GM18499 (cell line): Measurements from ENCODE around the gene C1QTNF8.

ENCODE experiments used
- ATAC-seq: cut with Tn5 transposase; IDR thresholded peaks from one replicate; pipeline ENCODE4 v1.9.1; 2021; ENCODE audit warnings: moderate number of reproducible peaks; ENCODE audit not compliant: insufficient read depth, unreplicated experiment

C1QTNF8 gene

GRCh38 chr16:1112506-1113184 lies 16.6 kb upstream of the C1QTNF8 start:
- no peak for ATAC-seq

GRCh38 chr16:1109648-1110047 lies 13.6 kb upstream of the C1QTNF8 start:
- ATAC-seq, result no peak

GRCh38 chr16:1108299-1109252 lies 12.5 kb upstream of the C1QTNF8 start:
- ATAC-seq, result no peak

GRCh38 chr16:1107731-1108130 lies 11.7 kb upstream of the C1QTNF8 start:
- ATAC-seq, result no peak

DNA sequence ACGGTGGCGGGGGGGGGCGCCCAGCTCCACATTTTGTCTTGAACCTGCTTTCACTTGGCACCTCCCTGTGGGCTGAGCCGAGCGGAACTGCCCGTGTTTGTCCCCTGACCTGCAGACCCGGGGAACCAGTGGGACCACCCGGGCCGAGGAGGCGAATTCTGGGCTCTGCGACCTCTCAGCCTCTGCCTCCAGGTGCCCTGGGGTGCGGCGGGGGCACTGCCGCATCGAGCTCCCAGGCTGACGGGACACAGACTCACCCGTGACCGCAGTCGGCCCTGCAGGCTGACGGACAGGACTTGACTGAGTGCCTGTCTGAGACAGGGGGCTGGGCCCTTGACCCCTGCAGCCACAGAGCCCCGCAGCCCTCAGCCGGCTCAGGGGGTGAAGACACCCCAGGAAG lies 11.1 kb upstream of the C1QTNF8 start:
- ATAC-seq, result no peak

DNA sequence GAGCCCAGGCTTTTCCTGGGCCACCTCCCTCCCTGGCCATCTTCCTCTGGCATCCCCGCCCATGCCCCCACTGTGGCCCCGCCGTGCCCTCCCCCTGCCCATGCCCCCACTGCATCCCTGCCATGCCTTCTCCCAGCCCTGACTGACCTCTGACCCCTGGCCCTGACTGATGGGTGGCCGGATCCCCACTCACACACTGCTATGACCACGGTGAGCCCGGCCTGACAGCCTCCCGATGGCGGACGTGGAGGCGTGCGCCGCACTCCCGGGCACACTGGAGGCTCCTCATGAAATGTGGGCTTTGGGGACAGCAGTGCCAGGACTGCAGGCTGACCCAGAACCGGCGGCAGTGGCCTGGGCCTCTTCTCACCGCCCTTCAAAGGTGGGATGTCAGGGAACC lies 10.6 kb upstream of the C1QTNF8 start:
- no peak for ATAC-seq

- ATAC-seq, result no peak
These were observed 10.0 kb upstream of the C1QTNF8 start for GRCh38 chr16:1105888-1106620.

DNA sequence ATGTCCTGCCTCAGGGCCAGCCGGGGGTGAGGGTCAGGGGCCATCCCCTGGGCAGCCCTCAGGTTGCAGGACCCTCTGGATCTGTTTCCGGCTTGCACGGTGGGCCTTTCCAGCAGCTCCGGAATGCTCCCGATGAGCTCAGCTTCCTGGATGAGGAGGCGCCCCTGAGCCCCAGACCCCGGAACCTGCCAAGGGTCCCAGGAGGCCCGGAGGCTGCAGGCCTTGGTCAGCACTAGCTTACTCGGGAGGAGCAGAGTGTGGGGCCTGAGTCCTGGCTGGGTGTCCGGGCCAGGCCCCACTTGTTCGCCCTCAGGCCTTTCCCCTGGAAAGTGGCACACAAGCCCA lies 7.6 kb upstream of the C1QTNF8 start:
- ATAC-seq, result no peak

DNA sequence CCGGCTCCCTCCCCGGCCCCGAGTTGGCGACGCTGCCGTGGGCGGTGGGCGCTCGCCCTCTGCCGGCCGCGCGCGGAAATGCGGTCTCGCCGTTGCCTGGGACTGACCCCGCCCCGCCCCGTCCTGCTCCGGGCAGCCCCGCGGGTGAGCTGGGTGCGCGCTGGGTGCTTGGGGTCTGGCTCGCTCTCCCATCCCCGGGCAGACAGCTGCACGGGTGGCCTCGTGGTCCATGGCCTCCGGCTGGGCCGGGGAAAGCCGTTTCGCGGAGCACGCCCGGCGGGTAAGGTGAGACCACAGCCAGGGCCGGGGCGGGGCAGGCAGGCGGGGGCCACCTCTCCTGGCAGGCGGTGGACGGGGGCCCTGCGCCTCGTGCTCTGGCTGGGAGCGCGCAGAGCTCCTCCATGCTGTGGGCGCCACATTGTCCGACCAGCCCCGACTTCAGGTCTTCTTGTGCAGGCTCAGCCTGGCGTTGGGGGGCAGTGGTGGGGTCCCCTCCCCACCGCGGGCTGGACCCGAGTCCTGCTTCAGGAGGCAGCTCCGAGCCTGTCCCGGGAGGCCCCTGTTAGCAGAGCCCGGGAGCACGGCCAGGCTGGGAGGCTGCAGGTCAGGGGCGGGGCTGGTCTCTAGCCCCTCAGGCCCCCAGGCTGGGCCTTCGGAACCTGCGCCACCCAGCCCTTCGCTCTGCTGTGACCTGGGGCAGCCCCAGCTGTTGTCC lies 7.0 kb upstream of the C1QTNF8 start:
- ATAC-seq, result no peak

DNA sequence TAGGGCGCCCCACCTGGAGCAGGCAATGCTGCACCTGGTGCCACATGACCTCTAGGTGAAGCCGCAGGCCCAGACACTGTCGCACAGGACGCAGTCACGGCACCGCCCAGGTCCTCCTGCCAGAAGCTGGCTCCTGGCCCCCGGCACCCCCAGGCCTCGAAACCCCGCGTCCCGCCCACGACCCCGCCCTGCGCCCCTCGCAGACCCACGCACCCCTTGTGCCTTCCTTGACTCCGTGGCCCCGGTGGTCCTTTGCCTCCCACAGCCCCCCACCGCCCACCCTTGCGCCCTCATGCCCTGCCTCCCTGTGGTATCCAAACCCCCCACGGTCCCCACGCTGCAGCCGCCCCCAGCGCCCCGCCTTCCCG lies 6.3 kb upstream of the C1QTNF8 start:
- no peak for ATAC-seq

DNA sequence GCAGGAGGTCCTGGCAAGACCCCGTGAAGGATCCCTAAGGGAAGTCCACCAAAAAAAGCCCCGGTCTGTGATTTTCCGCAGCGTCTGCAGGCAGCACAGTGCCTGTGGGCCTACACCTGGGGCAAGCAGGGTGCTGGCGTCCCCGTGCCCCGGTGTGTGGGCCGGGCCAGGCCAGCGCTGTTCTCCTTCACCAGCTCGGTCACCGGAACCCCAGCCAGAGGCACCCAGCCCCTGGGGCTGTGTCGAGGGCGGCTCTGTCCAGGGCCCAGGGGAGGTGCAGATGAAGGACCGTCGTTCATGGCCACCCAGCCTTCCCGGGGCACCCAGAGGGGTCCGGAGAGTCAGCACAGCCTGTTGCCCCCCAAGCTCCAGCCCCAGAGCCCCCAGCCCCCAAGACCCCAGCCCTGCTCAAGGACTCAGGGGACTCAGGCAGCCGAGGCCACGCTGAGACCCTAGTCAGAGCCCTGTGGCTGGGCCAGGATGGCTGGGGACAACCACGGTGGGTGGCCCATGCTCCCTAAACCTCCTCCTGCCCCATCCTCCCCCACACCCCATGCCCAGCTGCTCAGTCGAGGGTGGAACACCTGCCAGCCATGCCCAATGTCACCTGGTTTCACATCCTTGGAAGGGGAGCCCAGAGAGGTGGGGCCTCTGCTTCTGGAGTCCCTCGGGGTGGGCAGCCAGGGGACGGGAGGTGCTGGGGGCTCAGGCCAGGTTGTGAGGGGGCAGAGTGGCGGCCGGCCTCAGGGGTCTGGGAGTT lies 5.7 kb upstream of the C1QTNF8 start:
- ATAC-seq, result no peak

GRCh38 chr16:1101133-1101532 lies 5.1 kb upstream of the C1QTNF8 start:
- ATAC-seq, result no peak

DNA sequence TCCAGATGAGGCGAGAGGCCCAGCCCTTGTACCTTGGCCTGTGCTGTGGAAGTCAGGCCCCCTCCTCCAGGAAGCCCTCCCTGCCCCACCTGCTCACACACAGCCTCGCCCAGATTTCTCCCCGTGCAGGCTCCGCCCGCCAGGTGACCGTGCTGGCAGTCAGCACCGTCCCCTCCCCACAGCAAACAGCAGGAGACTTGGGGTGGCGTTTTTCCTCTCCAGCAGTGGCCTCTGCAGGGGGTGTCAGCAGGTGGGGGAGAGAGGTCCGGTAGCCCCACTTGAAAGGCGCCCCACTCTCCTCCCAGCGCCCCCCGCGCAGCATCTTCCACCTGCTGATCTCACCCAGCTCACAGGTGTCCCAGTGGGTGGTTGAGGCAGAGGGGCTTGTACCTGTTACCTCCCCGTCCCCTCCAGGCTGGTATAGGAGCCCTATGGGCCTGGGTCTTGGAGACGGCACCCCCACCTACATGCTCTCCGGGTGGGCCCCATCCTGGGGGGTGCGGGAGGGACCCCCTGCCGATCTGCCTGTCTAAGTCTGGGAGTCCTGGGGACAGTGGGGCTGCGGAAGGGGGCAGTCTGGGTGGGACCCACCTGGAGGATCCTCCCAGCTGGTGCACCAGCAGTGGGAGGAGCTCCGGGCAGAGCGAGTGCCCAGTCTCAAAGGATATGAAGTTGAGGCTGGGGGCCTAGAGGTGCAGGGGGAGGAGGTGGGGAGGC lies 4.2 kb upstream of the C1QTNF8 start:
- ATAC-seq, result no peak

GRCh38 chr16:1099189-1100083 lies 3.4 kb upstream of the C1QTNF8 start:
- ATAC-seq, result no peak

- no peak for ATAC-seq
These were observed 2.4 kb upstream of the C1QTNF8 start for GRCh38 chr16:1098266-1098991.

- ATAC-seq, result no peak
These were observed 1.8 kb upstream of the C1QTNF8 start for GRCh38 chr16:1097800-1098199.

DNA sequence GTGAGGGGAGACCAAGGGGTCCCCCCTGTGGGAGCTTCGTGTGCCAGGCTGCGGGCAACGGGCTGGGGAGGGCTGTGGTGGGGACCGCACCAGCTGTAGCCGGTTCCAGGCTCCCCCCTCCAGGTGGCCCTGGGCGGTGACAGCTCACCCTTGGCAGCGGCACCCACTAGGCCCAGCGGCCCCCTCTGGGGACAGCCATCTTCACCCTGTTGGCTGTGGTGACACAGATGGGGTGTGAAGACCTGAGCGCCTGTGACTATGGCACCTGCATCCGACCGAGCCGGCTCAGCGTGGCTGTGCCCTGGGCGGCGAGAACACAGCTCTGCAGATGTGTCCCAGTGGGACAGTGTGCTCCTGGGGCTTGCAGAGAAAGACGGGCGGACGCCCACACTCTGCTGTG lies 1.1 kb upstream of the C1QTNF8 start:
- ATAC-seq, result no peak
